ENCODE results near the gene MACO1. TPM values are rescaled to one million over a fixed set of nuclear protein-coding genes. Genes with fewer than 3 reads are reported as not detected.

Gene MACO1
- total and polyA plus RNA-seq, 10 donors, result 6.9 to 21.0 (median 17.3) TPM

- no peak for DNase-seq
- no peak for TF ChIP-seq POLR2A (IDR thresholded peaks at IDR 0.05)
- no peak for TF ChIP-seq POLR2AphosphoS5 (IDR thresholded peaks at IDR 0.05)
- TF ChIP-seq, protein P1, sequence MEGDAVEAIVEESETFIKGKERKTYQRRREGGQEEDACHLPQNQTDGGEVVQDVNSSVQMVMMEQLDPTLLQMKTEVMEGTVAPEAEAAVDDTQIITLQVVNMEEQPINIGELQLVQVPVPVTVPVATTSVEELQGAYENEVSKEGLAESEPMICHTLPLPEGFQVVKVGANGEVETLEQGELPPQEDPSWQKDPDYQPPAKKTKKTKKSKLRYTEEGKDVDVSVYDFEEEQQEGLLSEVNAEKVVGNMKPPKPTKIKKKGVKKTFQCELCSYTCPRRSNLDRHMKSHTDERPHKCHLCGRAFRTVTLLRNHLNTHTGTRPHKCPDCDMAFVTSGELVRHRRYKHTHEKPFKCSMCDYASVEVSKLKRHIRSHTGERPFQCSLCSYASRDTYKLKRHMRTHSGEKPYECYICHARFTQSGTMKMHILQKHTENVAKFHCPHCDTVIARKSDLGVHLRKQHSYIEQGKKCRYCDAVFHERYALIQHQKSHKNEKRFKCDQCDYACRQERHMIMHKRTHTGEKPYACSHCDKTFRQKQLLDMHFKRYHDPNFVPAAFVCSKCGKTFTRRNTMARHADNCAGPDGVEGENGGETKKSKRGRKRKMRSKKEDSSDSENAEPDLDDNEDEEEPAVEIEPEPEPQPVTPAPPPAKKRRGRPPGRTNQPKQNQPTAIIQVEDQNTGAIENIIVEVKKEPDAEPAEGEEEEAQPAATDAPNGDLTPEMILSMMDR (IDR thresholded peaks at IDR 0.05 in 8 of 11, conservative IDR thresholded peaks at IDR 0.05 in 3 of 11), result no peak
- Histone ChIP-seq H3K27ac (no peak overlapping the region), H3K36me3 (peaks cover 0 to 22% (median 1%) of the 10 kb centered on the region in 6 donors), H3K9me3 (no peaks in the 10 kb centered on the region), H3K4me1 (peaks cover 0 to 53% (median 4%) of the 10 kb centered on the region in 6 donors), H3K4me3 (no peak overlapping the region), H3K27me3 (replicated peaks in 1 of 7) (no peaks in the 10 kb centered on the region)
- intact Hi-C loops (cut with DNase I; ENCODE audit: low total_unique reads), result no loop called here
Measured at GRCh38 chr1:25478633-25479032, 47.9 kb downstream of the MACO1 start.

DNA sequence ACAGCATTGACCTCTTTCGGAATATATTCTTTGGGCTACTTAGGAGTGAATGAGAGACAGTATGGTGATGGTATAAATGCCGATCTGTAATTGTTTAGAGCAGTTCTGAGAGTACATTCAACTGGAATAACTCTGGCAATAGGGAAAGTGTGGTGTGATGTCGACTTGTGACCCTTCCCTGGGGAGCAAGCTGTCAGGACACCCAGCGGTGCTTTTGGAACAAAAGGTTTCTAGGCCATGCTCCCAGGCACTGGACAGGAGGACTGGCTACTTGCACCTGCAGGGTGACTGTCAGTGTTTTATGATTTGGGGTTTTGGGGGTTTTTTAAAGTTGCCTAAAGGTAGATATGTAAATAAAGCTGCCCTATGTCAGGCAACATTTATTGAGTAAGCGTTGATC lies 50.9 kb downstream of the MACO1 start:
- Histone ChIP-seq H3K27ac (no peak overlapping the region), H3K9me3 (no peaks in the 10 kb centered on the region), H3K4me3 (no peak overlapping the region), H3K4me1 (peaks cover 0 to 46% (median 7%) of the 10 kb centered on the region in 6 donors), H3K27me3 (replicated peaks in 1 of 7) (no peaks in the 10 kb centered on the region), H3K36me3 (peaks cover 0 to 43% (median 17%) of the 10 kb centered on the region in 6 donors)
- 87 to 96% (median 89%) methylated on average over 5 of the region's 5 CpGs for WGBS, 5 donors
- intact Hi-C loops (cut with DNase I; ENCODE audit: low total_unique reads), result no loop called here
- TF ChIP-seq POLR2A (IDR thresholded peaks at IDR 0.05), result no peak
- TF ChIP-seq, protein P1 (IDR thresholded peaks at IDR 0.05 in 8 of 11, conservative IDR thresholded peaks at IDR 0.05 in 3 of 11), result no peak
- TF ChIP-seq POLR2AphosphoS5 (IDR thresholded peaks at IDR 0.05), result no peak
- no peak for DNase-seq

DNA sequence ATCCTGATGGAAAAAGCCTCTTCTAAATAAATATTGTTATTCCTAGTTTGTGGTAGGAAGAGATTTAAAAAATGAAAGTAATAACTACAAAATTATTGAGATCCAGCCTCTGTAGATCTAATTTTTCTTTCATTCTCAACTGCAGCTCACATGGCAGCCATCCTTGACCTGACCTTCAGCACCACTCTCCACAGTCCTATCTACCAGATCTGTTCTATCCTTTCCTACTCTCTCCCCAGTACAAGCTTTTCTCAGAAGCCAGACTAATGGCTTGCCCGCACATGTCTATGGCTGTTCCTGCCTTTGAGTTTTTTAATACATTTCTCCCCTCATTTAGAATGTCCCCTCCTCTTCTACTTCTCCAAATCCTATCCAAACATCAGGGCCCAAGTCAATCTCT lies 51.5 kb downstream of the MACO1 start:
- intact Hi-C loops (cut with DNase I; ENCODE audit: low total_unique reads), result no loop called here
- H3K4me3 ChIP-seq, result no peak overlapping the region
- no peaks in the 10 kb centered on the region for H3K9me3 ChIP-seq
- no peak for TF ChIP-seq POLR2AphosphoS5 (IDR thresholded peaks at IDR 0.05)
- TF ChIP-seq POLR2A (IDR thresholded peaks at IDR 0.05), result no peak
- H3K4me1 ChIP-seq, result peaks cover 0 to 40% (median 7%) of the 10 kb centered on the region in 6 donors
- WGBS, 5 donors, result 97 to 100% (median 100%) methylated on average over 1 of the region's 1 CpG
- H3K27me3 ChIP-seq (replicated peaks in 1 of 7), result no peaks in the 10 kb centered on the region
- no peak overlapping the region for H3K27ac ChIP-seq
- peaks cover 0 to 49% (median 19%) of the 10 kb centered on the region in 6 donors for H3K36me3 ChIP-seq
- no peak for DNase-seq

DNA sequence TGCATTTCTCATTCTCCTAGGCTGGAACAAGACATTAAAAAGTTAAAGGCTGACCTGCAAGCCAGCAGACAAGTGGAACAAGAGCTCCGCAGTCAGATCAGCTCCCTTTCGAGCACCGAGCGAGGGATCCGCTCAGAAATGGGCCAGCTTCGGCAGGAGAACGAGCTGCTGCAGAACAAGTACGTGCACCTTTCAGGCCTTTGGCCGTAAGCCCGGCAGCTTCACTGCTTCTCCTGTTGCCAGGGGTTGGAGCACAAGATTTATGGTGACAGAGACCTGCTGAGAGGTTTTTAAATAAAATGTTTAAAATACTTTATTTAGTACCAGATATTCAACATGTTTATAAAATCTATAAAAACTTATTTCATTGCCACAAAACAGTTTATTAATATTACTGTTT lies 53.4 kb downstream of the MACO1 start:
- H3K27me3 ChIP-seq (replicated peaks in 1 of 7), result no peaks in the 10 kb centered on the region
- H3K27ac ChIP-seq, result no peak overlapping the region
- intact Hi-C loops (cut with DNase I; ENCODE audit: low total_unique reads), result no loop called here
- H3K9me3 ChIP-seq, result no peaks in the 10 kb centered on the region
- TF ChIP-seq POLR2A (IDR thresholded peaks at IDR 0.05), result no peak
- TF ChIP-seq, protein P1 (IDR thresholded peaks at IDR 0.05 in 8 of 11, conservative IDR thresholded peaks at IDR 0.05 in 3 of 11), result no peak
- no peak for TF ChIP-seq POLR2AphosphoS5 (IDR thresholded peaks at IDR 0.05)
- peaks cover 0 to 66% (median 27%) of the 10 kb centered on the region in 6 donors for H3K36me3 ChIP-seq
- H3K4me1 ChIP-seq, result peaks cover 0 to 24% (median 7%) of the 10 kb centered on the region in 6 donors
- no peak overlapping the region for H3K4me3 ChIP-seq
- WGBS, 5 donors, result 91 to 94% (median 92%) methylated on average over 10 of the region's 10 CpGs
- no peak for DNase-seq

DNA sequence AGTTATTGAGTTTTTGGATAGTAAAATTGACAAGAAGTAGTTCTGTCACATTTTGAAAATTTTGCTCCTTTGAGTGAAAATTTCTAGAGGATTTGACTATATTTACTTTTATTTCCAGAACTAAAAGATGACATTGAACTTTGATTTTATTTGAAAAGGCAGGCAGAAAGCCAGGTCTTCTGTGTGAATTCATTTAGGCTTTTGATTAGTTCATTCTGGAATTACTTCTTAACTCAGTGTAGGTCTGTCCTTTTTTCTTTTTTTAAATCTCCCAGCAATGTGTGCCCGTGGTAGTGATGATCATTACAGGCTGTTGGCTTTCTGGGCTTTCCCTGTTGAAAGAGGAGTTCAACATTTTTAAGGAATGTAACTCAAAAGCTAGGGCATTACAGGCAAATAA lies 53.8 kb downstream of the MACO1 start:
- H3K27ac ChIP-seq, result no peak overlapping the region
- H3K9me3 ChIP-seq, result no peaks in the 10 kb centered on the region
- intact Hi-C loops (cut with DNase I; ENCODE audit: low total_unique reads), result no loop called here
- DNase-seq, result no peak
- H3K27me3 ChIP-seq (replicated peaks in 1 of 7), result no peaks in the 10 kb centered on the region
- peaks cover 0 to 66% (median 31%) of the 10 kb centered on the region in 6 donors for H3K36me3 ChIP-seq
- no peak overlapping the region for H3K4me3 ChIP-seq
- TF ChIP-seq, protein P1 (IDR thresholded peaks at IDR 0.05 in 8 of 11, conservative IDR thresholded peaks at IDR 0.05 in 3 of 11), result no peak
- TF ChIP-seq POLR2AphosphoS5 (IDR thresholded peaks at IDR 0.05), result no peak
- peaks cover 0 to 24% (median 7%) of the 10 kb centered on the region in 6 donors for H3K4me1 ChIP-seq
- 71 to 84% (median 81%) methylated on average over 1 of the region's 1 CpG for WGBS, 5 donors
